SU-DHL-6 (cell line): ENCODE measurements around the gene EIF4E.
"Not testable (repeated sequence)": the region's sequence is repeated elsewhere in the genome, so short reads cannot be mapped to it uniquely, and the experiment has no call there.

Experiments
- H2AFZ ChIP-seq: fragments of 200-600 bp; sonication (generic); 2 replicates; pipeline ENCODE4 v1.6.1; 2014; ENCODE audit warnings: low read depth, mild to moderate bottlenecking, moderate library complexity, mixed read lengths, antibody characterized with exemption, low read length; ENCODE audit not compliant: severe bottlenecking
- H3F3A ChIP-seq: fragments of 200-600 bp; shearing (Covaris generic); 2 replicates; pipeline ENCODE4 v1.6.0; 2016; ENCODE audit warnings: antibody characterized with exemption, mild to moderate bottlenecking; ENCODE audit not compliant: insufficient read depth
- H3K27ac ChIP-seq: fragments of 200-600 bp; sonication (generic); 2 replicates; pipeline ENCODE4 v1.5.1; 2016; ENCODE audit warnings: low read depth, mild to moderate bottlenecking, low read length, moderate library complexity, mixed read lengths
- H3K27me3 ChIP-seq: fragments of 200-600 bp; sonication (generic), shearing (Covaris generic); 2 replicates; pipeline ENCODE4 v1.6.0; 2014; ENCODE audit warnings: mild to moderate bottlenecking, low read length
- H3K36me3 ChIP-seq: fragments of 200-600 bp; sonication (generic); 2 replicates; pipeline ENCODE4 v1.6.1; 2014; ENCODE audit warnings: mild to moderate bottlenecking, low read length, mixed read lengths
- H3K4me2 ChIP-seq: fragments of 300-600, 200-600 bp; shearing (Covaris generic), sonication (generic); 2 replicates; pipeline ENCODE4 v1.6.0; 2014; ENCODE audit warnings: low read length, low read depth, mild to moderate bottlenecking; ENCODE audit not compliant: poor library complexity, severe bottlenecking
- H3K4me3 ChIP-seq: fragments of 200-600 bp; sonication (generic); 2 replicates; pipeline ENCODE4 v1.5.1; 2014; ENCODE audit warnings: antibody characterized with exemption, low read length, mild to moderate bottlenecking, mixed read lengths; ENCODE audit not compliant: insufficient read depth, poor library complexity, severe bottlenecking
- H3K79me2 ChIP-seq: fragments of 200-600 bp; sonication (generic); 2 replicates; pipeline ENCODE4 v1.6.1; 2014; ENCODE audit warnings: mild to moderate bottlenecking, low read length, moderate library complexity; ENCODE audit not compliant: insufficient read depth
- H3K9ac ChIP-seq: fragments of 200-600 bp; sonication (generic); 2 replicates; pipeline ENCODE4 v1.7.0; 2014; ENCODE audit warnings: mild to moderate bottlenecking, low read length
- H3K9me2 ChIP-seq: fragments of 200-600 bp; sonication (generic); replicated peaks from 2 replicates; pipeline ENCODE4 v1.6.1; 2014; ENCODE audit warnings: low read length; ENCODE audit not compliant: insufficient read depth
- H3K9me3 ChIP-seq: fragments of 200-600 bp; sonication (generic); 2 replicates; pipeline ENCODE4 v1.6.1; 2014; ENCODE audit warnings: low read length, mixed read lengths; ENCODE audit not compliant: insufficient read depth
- H4K20me1 ChIP-seq: fragments of 200-600 bp; sonication (generic); 2 replicates; pipeline ENCODE4 v1.6.1; 2014; ENCODE audit warnings: low read depth, mild to moderate bottlenecking, antibody characterized with exemption, low read length, moderate library complexity, mixed read lengths
- EZH2phosphoT487 ChIP-seq: fragments of 200-600 bp; sonication (generic), shearing (Covaris generic); conservative IDR thresholded peaks from 2 replicates; pipeline ENCODE4 v1.6.1; 2018; ENCODE audit warnings: mild to moderate bottlenecking, antibody characterized with exemption, low read length, moderate library complexity, mixed read lengths
- TF ChIP-seq, protein P1 (sequence below): fragments of 200-600 bp; sonication (generic); IDR thresholded peaks from one replicate; pipeline ENCODE4 v1.5.1; 2017; ENCODE audit warnings: antibody characterized with exemption, mild to moderate bottlenecking, low read length, moderate library complexity; ENCODE audit not compliant: insufficient read depth, poor library complexity, severe bottlenecking

The EIF4E gene

DNA sequence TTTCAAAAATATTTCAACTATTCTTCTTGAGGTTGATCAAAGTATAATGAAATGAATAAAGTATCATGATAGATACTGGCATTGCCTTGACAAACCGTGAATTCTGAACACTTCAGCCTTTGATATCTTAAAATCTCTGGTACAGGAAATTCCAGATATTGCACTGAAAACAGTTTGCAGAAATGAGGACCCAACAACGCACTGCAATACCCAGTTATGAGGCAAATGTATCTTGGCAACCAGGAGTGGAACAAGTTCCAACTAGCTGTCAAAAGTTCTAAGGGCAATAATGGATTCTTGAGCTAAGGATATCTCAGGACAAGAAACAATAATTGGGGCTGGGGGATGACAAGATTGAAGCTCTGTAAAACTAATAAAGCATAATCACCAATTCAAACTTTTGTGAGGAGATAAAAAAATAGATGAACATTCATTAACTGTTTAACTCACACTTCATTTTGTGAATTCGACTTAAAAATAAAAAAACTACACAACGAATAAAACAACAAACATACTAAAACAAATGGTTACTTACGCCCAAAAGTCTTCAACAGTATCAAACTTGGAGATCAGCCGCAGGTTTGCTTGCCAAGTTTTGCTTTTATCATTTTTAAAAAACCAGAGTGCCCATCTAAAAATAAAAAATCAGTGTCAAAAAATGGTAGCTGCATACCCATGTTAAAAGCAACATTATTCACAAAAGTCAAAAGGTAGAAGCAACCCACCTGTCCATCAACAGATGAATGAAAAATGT lies 38.1 kb downstream of the EIF4E start:
- Histone ChIP-seq H2AFZ (no peak overlapping the region), H3K27ac (no peak overlapping the region), H3K4me2 (no peak overlapping the region), H3F3A (no peaks in the 10 kb centered on the region), H3K9me2 (no peaks in the 10 kb centered on the region), H3K9me3 (no peaks in the 10 kb centered on the region), H3K9ac (no peak overlapping the region), H3K27me3 (no peaks in the 10 kb centered on the region), H3K36me3 (peaks cover 10% of the 10 kb centered on the region; the same call in 1 of the 2 replicates), H4K20me1 (no peaks in the 10 kb centered on the region; the same call in 1 of the 2 replicates), H3K4me3 (no peak overlapping the region), H3K79me2 (peaks cover 24% of the 10 kb centered on the region)
- TF ChIP-seq, protein P1, sequence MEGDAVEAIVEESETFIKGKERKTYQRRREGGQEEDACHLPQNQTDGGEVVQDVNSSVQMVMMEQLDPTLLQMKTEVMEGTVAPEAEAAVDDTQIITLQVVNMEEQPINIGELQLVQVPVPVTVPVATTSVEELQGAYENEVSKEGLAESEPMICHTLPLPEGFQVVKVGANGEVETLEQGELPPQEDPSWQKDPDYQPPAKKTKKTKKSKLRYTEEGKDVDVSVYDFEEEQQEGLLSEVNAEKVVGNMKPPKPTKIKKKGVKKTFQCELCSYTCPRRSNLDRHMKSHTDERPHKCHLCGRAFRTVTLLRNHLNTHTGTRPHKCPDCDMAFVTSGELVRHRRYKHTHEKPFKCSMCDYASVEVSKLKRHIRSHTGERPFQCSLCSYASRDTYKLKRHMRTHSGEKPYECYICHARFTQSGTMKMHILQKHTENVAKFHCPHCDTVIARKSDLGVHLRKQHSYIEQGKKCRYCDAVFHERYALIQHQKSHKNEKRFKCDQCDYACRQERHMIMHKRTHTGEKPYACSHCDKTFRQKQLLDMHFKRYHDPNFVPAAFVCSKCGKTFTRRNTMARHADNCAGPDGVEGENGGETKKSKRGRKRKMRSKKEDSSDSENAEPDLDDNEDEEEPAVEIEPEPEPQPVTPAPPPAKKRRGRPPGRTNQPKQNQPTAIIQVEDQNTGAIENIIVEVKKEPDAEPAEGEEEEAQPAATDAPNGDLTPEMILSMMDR, result no peak
- TF ChIP-seq EZH2phosphoT487, result no peak

DNA sequence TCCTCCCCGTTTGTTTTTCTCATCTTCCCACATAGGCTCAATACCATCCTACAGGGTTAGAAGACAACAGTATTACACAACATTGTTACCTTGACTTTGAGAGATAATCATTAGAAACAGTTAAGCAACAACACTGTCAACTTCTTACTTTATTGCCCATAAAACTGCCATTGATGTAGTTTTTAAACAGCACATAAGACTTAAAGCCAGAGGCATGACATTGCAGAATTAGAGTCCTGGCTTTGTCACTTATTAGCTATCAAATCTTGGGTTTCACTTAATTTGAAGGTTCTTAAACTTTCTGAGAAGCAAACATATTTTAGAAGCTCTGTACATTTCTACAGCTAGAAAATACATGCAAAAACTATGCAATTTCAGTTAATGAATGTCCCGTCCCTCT lies 41.8 kb downstream of the EIF4E start:
- H3K79me2 ChIP-seq, result 0 out of 2 replicates have a peak, but pooled peaks cover 6% of the 10 kb centered on the region
- no peak overlapping the region for H3K4me2 ChIP-seq
- H3K9me2 ChIP-seq, result no peaks in the 10 kb centered on the region
- H2AFZ ChIP-seq, result no peak overlapping the region
- no peaks in the 10 kb centered on the region for H4K20me1 ChIP-seq
- H3F3A ChIP-seq, result no peaks in the 10 kb centered on the region
- H3K36me3 ChIP-seq, result peaks cover 10% of the 10 kb centered on the region; the same call in 1 of the 2 replicates
- H3K27me3 ChIP-seq, result no peaks in the 10 kb centered on the region
- H3K27ac ChIP-seq, result no peak overlapping the region
- H3K9me3 ChIP-seq, result no peaks in the 10 kb centered on the region
- H3K9ac ChIP-seq, result no peak overlapping the region
- TF ChIP-seq EZH2phosphoT487, result no peak
- TF ChIP-seq, protein P1, result no peak
- H3K4me3 ChIP-seq, result no peak overlapping the region

DNA sequence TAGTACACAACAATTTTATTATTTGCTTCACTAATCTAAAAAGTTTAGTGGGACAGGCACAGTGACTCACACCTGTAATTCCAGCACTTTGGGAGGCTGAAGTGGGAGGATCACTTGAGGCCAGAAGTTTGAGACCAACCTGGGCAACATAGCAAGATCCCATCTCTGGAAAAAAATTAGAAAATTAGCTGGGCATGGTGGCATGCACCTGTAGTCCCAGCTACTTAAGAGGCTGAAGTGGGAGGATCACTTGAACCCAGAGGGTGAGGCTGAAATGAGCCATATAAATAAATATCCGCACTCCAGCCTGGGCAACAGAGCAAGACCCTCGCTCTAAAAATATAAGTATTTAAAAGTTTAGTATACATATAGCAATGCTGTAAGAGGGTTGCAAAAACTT lies 42.6 kb downstream of the EIF4E start:
- not testable (repeated sequence) for H2AFZ ChIP-seq, H3K4me3 ChIP-seq, H3K9me2 ChIP-seq, H3K27ac ChIP-seq, H3K9ac ChIP-seq, H4K20me1 ChIP-seq, H3K27me3 ChIP-seq, H3K36me3 ChIP-seq, H3F3A ChIP-seq, H3K4me2 ChIP-seq, H3K79me2 ChIP-seq, H3K9me3 ChIP-seq

DNA sequence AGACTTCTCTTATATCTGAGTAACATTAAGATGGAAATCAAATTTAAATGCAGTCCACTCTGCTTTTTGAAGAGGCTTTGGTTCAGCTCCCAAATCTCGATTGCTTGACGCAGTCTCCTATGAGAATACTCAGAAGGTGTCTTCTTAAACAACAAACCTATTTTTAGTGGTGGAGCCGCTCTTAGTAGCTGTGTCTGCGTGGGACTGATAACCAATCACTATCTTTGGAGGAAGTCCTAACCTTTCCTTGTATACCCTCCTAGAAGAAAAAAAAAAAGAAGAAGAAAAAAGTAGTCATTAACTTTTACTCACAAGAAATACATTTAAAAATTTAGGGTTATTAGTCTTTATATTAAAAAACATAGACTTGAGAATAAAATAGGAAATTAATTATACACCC lies 48.0 kb downstream of the EIF4E start:
- not testable (repeated sequence) for H3K27me3 ChIP-seq, H3K9ac ChIP-seq, H3F3A ChIP-seq, H3K9me3 ChIP-seq, H3K27ac ChIP-seq, H2AFZ ChIP-seq, H3K4me2 ChIP-seq, H4K20me1 ChIP-seq, H3K4me3 ChIP-seq, H3K79me2 ChIP-seq, H3K36me3 ChIP-seq, H3K9me2 ChIP-seq
